Lower leg skin (tissue), 4 donors: ENCODE data around the gene IL15RA. TPM values are rescaled to one million over a fixed set of nuclear protein-coding genes. Genes with fewer than 3 reads are reported as not detected.

Source experiments
- DNase-seq, 2 donors: peaks; one replicate each; pipeline ENCODE4 v3.0.0-alpha.2; 2019; ENCODE audit warnings: low spot score in 2 of 2
- H3K4me3 ChIP-seq: fragments of 200-600 bp; sonication (generic); 2 replicates; pipeline ENCODE4 v1.5.1; 2017; ENCODE audit warnings: mild to moderate bottlenecking, low read depth; ENCODE audit not compliant: poor library complexity, severe bottlenecking
- CTCF ChIP-seq, 3 donors: fragments of 450-650 bp; IDR thresholded peaks; one replicate each; pipeline ENCODE4 v1.5.1; 2016; ENCODE audit warnings: antibody characterized with exemption in 3 of 3, mild to moderate bottlenecking in 3 of 3, moderate library complexity in 2 of 3
- POLR2A ChIP-seq, 2 donors: fragments of 450-650 bp; IDR thresholded peaks; one replicate each; pipeline ENCODE4 v1.6.1; 2016 to 2017; ENCODE audit warnings: antibody characterized with exemption in 2 of 2, mild to moderate bottlenecking in 1 of 2, moderate library complexity in 1 of 2
- WGBS, 2 donors: methylation state at CpG; one replicate each; pipeline ENCODE4 v1.1.5; 2018; 5-methylcytosine and 5-hydroxymethylcytosine counted together
- intact Hi-C: fragments of 100-400 bp; cut with DNase I; formaldehyde crosslinking; loops from one replicate; pipeline ENCODE4 v1.15.0; 2023; ENCODE audit warnings: low total_unique reads
- total RNA-seq, 4 donors: library from RNA; depleted of rRNA; stranded (reverse); fragments of >200 nt; gene quantifications; one replicate each; pipeline ENCODE4 v1.1.0, GENCODE V29; 2016

The IL15RA gene
- total RNA-seq, 4 donors from 2014 or later, result 9.3 to 30.8 (median 24.8) TPM

GRCh38 chr10:5958077-5958476, 19.3 kb downstream of the IL15RA start:
- DNase-seq, result no peak
- no peak overlapping the region for H3K4me3 ChIP-seq
- TF ChIP-seq POLR2A (IDR thresholded peaks at IDR 0.05), result no peak
- TF ChIP-seq CTCF (IDR thresholded peaks at IDR 0.05), result no peak
- WGBS, 2 donors, result 86 to 90% methylated on average over 2 of the region's 2 CpGs
- intact Hi-C loops, result no loop called here

DNA sequence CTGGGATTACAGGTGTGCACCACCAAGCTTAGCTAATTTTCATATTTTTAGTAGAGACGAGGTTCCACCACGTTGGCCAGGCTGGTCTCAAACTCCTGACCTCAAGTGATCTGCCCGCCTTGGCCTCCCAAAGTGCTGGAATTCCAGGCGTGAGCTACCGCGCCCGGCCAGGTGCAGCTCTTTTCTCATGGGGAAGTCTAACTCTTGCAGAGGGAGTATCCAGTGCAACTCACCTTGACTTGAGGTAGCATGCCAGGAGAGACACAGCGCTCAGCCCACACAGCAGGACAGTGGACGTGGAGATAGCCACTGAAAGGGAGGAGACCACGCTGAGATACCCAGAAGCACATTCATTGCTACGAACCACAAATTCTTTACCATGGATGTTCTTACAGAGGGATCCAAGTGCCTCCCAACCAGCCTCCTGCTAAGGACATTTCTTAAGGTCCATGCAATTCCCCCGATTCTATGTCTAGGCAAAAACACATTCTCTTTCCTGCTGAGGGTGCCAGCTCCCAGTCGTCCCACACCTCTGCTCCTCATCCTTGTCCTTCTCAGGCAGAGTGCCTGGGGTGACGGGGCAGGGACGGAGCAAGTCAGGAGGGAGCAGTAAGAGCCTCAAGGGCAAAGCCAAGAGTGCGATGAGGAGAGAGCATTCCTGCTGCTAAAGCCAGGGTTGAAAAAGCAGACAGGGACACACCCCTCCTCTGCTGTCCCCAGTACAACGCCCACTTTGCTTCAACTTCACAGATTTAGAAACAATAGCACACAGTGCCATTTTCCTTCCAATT, 21.0 kb downstream of the IL15RA start:
- no peak for DNase-seq
- H3K4me3 ChIP-seq, result no peak overlapping the region
- intact Hi-C loops, result no loop called here
- no peak for TF ChIP-seq POLR2A (IDR thresholded peaks at IDR 0.05)
- 84 to 87% methylated on average over 17 of the region's 17 CpGs for WGBS, 2 donors

GRCh38 chr10:5953676-5954075, 23.7 kb downstream of the IL15RA start:
- TF ChIP-seq POLR2A (IDR thresholded peaks at IDR 0.05) (no peak), CTCF (IDR thresholded peaks at IDR 0.05) (no peak)
- no peak overlapping the region for H3K4me3 ChIP-seq
- 79 to 93% methylated on average over 5 of the region's 5 CpGs for WGBS, 2 donors
- intact Hi-C loops, result no loop called here
- no peak for DNase-seq

GRCh38 chr10:5952731-5953385, 24.5 kb downstream of the IL15RA start:
- no peak overlapping the region for H3K4me3 ChIP-seq
- no peak for DNase-seq
- intact Hi-C loops, result no loop called here
- TF ChIP-seq CTCF (IDR thresholded peaks at IDR 0.05) (no peak), POLR2A (IDR thresholded peaks at IDR 0.05) (no peak)
- 89 to 93% methylated on average over 14 to 20 of the region's 20 CpGs for WGBS, 2 donors

DNA sequence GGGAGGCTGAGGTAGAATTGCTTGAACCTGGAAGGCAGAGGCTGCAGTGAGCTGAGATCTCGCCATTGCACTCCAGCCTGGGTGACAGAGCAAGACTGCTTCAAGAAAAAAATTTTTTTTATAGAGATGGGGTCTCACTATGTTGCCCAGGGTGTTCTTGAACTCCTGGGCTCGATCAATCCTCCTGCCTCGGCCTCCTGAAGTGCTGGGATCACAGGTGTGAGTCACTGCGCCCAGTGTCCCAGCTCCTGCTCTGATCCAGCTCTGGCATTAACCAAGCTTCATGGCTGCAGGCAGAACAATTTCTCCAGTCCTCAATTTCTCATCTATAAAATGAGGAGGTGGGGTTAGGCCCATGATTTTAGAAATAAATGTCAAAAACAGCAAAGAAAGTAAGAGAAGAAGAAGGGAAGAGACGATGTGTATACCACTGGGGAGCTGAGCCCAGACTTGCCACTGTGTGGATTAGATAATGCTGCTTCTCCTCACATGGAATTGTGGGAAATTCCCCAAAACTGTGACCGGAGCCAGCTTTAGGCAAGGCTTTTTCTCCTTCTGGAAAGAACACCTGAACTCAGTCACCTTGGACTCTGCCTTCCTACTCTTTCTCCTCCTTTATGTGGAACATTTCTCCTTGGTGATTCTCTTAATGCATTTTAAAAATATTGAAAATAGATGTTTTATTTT, 25.5 kb downstream of the IL15RA start:
- intact Hi-C loops, result no loop called here
- H3K4me3 ChIP-seq, result no peak overlapping the region
- 59 to 67% methylated on average over 6 of the region's 6 CpGs for whole genome bisulfite sequencing, 2 donors
- no peak for DNase-seq
- TF ChIP-seq POLR2A (IDR thresholded peaks at IDR 0.05) (no peak), CTCF (IDR thresholded peaks at IDR 0.05) (no peak)

DNA sequence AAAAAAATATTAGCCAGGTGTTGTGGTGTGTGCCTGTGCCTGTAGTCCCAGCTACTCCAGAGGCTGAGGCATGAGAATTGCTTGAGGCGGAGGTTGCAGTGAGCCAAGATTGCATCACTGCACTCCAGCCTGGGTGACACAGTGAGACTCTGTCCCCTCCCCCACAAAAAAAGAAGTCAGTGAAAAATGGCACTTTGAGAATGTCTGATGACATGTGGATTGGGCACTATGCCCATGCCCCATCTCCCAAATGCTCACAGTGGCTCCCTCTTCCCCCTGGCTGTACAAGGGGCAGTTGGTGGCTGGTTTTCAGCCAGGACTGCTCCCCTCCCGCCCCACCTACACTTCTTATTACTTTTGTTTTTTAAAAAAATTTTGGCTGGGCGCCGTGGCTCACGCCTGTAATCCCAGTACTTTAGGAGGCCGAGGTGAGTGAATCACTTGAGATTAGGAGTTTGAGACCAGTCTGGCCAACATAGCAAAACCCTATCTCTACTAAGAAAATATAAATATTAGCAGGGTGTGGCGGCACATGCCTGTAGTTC, 26.1 kb downstream of the IL15RA start:
- DNase-seq, result peak; percentile 67 to 89
- intact Hi-C loops, result no loop called here
- H3K4me3 ChIP-seq, result no peak overlapping the region
- WGBS, 2 donors, result 65 to 75% methylated on average over 7 of the region's 7 CpGs
- TF ChIP-seq POLR2A (IDR thresholded peaks at IDR 0.05), result no peak
- no peak for TF ChIP-seq CTCF (IDR thresholded peaks at IDR 0.05)
